Large intestine (tissue), 3 donors: Measurements from ENCODE around the gene RADIL. TPM values are rescaled to one million over a fixed set of nuclear protein-coding genes. Genes with fewer than 3 reads are reported as not detected.

Experiments
- DNase-seq, 2 donors: peaks; one replicate each; pipeline versions ENCODE4 v3.0.0 to v3.0.0-alpha.2; 2013
- H3K27ac ChIP-seq: one replicate; pipeline ENCODE4 v1.5.1; 2013; ENCODE audit warnings: low read length
- H3K27me3 ChIP-seq: 2 replicates; pipeline ENCODE4 v1.6.1; 2013; ENCODE audit warnings: low read length; ENCODE audit not compliant: control insufficient read depth, insufficient read depth
- H3K36me3 ChIP-seq: 2 replicates; pipeline ENCODE4 v1.6.1; 2013; ENCODE audit warnings: low read length; ENCODE audit not compliant: control insufficient read depth, insufficient read depth
- H3K4me1 ChIP-seq: one replicate; pipeline ENCODE4 v1.6.1; 2013; ENCODE audit warnings: low read length; ENCODE audit not compliant: control insufficient read depth, insufficient read depth
- H3K4me3 ChIP-seq: one replicate; pipeline ENCODE4 v1.5.1; 2013; ENCODE audit warnings: low read length
- H3K9me3 ChIP-seq: one replicate; pipeline ENCODE4 v1.6.1; 2013; ENCODE audit warnings: mild to moderate bottlenecking, low read depth, low read length, moderate library complexity; ENCODE audit not compliant: control insufficient read depth
- WGBS: methylation state at CpG from one replicate; pipeline ENCODE4 v1.1.5; 2013; ENCODE audit warnings: low lambda C conversion rate; ENCODE audit not compliant: insufficient coverage; 5-methylcytosine and 5-hydroxymethylcytosine counted together
- polyA plus RNA-seq: library from polyadenylated mRNA; unstranded; fragments of 120-200 nt; gene quantifications from one replicate; pipeline ENCODE4 v1.2.1, GENCODE V29; 2013

The RADIL gene
- polyA plus RNA-seq, 1 donor, result 2.1 TPM

DNA sequence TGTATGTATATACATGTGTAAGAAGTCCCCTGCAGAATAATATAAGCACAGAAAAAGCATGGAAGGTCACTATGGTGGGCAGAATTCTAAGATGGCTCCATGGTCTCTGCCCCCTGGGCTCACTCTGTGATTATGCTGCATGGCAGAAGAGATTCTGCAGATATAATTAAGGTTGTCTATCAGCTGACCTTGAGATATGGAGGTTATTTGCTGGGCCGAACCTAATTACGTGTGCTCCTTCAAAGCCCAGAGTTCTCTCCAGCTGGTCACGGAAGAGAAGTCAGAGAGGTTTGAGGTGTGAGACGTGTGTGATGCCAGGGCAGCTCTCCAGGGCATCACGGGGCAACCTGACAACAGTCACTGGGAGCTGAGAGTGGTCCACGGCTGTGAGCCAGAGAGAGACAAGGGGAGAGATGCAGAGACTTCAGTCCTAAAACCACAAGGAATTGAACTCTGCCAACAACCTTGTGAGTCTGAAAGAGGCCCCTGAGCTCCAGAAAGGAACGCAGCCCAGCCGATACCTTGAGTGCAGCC, 33.2 kb downstream of the RADIL start:
- peaks cover 3% of the 10 kb centered on the region for H3K27me3 ChIP-seq
- peaks cover 2% of the 10 kb centered on the region for H3K9me3 ChIP-seq
- H3K4me1 ChIP-seq, result no peaks in the 10 kb centered on the region
- WGBS, result no CpG with 5 or more reads among the region's 8 CpGs
- DNase-seq, result no peak
- H3K36me3 ChIP-seq, result no peaks in the 10 kb centered on the region
- no peak overlapping the region for H3K4me3 ChIP-seq
- no peak overlapping the region for H3K27ac ChIP-seq

DNA sequence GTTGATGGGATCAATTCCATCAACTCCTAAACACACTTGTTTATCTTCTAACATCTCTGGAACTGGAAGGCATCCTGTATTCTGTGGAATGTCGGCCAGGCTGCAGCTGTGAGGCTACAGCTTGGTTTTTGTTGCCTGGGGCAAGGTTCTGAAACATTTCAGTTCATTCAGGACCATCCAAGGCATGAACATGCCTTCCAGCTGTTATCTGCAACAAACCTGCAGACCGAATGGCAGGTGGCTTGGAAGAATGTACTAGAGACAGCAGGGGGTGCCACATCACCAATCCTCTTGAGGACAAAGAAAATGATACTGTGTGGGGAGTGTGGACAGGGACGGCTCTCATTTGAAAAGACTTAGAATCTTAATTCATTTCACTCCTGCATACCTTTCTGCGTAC, 34.1 kb downstream of the RADIL start:
- Histone ChIP-seq H3K4me1 (no peaks in the 10 kb centered on the region), H3K27me3 (peaks cover 3% of the 10 kb centered on the region), H3K36me3 (no peaks in the 10 kb centered on the region), H3K9me3 (peaks cover 2% of the 10 kb centered on the region), H3K27ac (no peak overlapping the region), H3K4me3 (no peak overlapping the region)
- DNase-seq, result no peak
- 83% methylated on average over 1 of the region's 4 CpGs for WGBS

DNA sequence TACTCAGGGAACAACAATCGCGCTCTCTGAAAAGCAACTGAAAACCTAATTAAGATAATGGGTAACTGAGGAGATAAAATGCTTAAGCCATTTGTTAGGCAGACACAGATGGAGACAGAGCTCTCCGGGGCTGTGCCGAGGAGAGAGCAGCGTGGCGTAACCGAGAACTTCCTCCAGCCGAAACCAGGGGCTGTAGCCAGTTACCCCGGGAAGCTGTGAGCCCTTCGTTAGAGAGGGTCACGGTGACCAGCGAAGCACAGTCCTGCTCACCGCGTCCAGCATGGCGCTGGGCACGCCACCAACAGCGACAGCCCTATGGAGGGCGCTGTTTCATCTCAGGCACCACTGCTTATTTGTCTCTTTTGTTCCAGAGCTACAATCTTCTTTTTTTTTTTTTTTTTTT, 37.8 kb downstream of the RADIL start:
- Histone ChIP-seq H3K27me3 (peaks cover 3% of the 10 kb centered on the region), H3K27ac (no peak overlapping the region), H3K36me3 (no peaks in the 10 kb centered on the region), H3K9me3 (peaks cover 2% of the 10 kb centered on the region), H3K4me3 (no peak overlapping the region), H3K4me1 (no peaks in the 10 kb centered on the region)
- WGBS, result no CpG with 5 or more reads among the region's 18 CpGs
- no peak for DNase-seq

DNA sequence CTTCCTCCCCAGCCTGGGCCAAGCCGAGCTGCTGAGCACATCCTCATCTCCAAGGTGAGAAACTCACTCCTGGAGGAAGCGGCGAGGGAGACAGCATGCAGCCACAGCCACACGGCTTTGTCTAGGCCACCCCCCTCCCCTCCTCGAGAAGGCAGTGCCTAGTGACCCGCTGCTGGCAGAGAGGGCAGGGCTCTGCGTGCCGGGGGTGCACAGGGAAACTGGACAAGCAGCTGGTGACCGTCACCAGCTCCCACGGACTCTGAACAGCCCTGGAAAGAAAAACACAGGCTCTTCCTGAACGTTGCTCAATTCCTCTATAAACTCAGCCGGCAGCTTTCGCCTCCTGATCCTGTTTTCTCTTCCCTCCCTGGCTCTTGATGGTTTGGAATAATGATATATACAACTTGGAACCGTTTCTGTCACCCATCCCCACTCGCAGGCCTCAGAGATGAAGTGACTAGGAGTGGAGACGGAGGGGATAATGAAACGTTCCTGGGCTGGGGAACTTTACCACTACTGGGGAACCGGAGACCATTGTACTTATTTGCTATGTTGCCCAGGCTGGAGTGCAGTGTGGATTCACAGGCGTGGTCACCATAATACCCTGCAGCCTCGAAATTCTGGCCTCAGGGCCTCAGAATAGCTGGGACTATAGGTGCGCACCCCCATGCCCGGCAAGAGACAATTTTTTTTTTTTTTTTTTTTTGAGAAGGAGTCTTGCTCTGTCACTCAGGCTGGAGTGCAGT, 41.0 kb downstream of the RADIL start:
- no peaks in the 10 kb centered on the region for H3K4me1 ChIP-seq
- DNase-seq, result peak in 1 of 2 donors; percentile 30
- H3K9me3 ChIP-seq, result no peaks in the 10 kb centered on the region
- WGBS, result 80% methylated on average over 1 of the region's 22 CpGs
- no peak overlapping the region for H3K4me3 ChIP-seq
- H3K27me3 ChIP-seq, result peaks cover 3% of the 10 kb centered on the region
- no peak overlapping the region for H3K27ac ChIP-seq
- no peaks in the 10 kb centered on the region for H3K36me3 ChIP-seq

DNA sequence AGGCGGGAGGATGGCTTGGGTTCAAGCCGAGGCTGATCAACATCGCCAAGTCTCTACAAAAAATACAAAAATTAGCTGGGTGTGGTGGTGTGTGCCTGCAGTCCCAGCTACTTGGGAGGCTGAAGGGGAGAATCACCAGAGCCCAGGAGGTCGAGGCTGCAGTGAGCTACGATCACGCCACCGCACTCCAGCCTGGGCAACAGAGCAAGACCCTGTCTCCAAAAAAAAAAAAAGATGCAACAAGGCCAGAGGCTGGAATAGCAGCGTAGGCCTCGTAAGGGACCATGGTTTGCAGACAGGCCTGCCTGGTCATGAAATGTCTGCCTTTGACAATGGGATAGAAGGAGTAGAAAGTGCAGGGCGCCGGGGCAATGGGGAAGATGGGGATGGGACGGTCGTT, 41.7 kb downstream of the RADIL start:
- H3K9me3 ChIP-seq, result no peaks in the 10 kb centered on the region
- H3K4me1 ChIP-seq, result no peaks in the 10 kb centered on the region
- no peak overlapping the region for H3K4me3 ChIP-seq
- H3K36me3 ChIP-seq, result no peaks in the 10 kb centered on the region
- DNase-seq, result no peak
- no peak overlapping the region for H3K27ac ChIP-seq
- WGBS, result no CpG with 5 or more reads among the region's 13 CpGs
- peaks cover 3% of the 10 kb centered on the region for H3K27me3 ChIP-seq

DNA sequence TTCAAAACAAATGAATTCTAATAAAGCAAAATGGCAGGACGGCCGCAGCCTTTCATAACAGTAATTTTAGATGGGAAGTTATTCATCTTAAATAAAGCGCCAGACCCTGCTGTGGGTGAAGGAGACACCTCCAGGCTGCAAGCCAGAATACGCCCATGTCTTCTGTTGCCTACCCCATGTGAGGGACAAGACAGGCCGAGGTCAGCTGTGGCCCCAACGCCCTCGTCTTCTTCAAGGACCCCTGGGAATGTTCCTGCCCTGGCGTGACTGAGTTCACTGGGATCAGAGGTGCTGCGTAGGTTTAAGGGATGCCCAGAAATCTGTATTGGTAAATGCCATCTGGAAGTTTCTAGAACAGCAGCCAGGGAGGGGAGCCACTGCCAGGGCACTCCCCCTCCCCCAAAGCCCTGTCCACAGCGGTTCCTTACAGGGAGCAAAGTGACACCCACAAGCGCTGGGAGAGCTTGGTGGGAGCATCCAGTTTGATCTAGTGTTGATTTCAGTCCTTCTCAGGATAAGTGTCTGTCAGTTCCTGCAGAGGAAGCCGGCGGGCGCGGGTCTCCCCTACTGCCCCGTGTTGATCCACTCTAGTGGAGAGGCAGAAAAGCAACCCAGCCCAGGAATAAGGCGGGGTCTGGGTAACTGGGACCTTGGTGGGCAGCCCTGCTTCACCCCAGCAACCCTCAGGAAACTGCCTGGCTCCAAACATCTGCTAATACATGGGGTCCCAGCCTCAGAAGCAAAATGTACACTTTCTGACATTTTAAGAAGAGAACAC, 42.3 kb downstream of the RADIL start:
- 80% methylated on average over 1 of the region's 17 CpGs for WGBS
- H3K36me3 ChIP-seq, result no peaks in the 10 kb centered on the region
- no peaks in the 10 kb centered on the region for H3K4me1 ChIP-seq
- no peak for DNase-seq
- no peak overlapping the region for H3K4me3 ChIP-seq
- H3K27ac ChIP-seq, result no peak overlapping the region
- H3K27me3 ChIP-seq, result peaks cover 2% of the 10 kb centered on the region
- H3K9me3 ChIP-seq, result no peaks in the 10 kb centered on the region

DNA sequence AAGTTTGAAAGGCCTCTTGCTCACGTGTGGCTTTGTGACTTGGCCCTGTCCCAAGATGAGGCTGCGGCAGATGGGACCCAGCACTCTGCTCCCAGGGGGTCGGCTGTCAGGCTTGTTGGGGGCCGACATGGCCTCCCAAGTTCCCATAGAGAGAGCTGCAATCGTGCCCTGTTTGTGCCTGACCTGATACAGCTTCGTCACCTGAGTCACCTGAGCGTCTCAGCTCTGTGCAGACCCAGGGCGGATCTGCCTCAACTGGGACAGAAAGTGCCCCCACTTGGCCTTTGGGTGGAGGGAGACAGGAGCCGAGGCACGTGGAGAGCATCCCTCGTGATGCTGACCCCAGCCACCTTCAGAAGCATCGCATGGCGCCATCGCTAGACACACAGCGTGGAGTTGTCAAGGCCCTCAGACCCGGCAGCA, 43.4 kb downstream of the RADIL start:
- no peak overlapping the region for H3K4me3 ChIP-seq
- H3K9me3 ChIP-seq, result no peaks in the 10 kb centered on the region
- no peak overlapping the region for H3K27ac ChIP-seq
- H3K36me3 ChIP-seq, result no peaks in the 10 kb centered on the region
- DNase-seq, result no peak
- H3K4me1 ChIP-seq, result no peaks in the 10 kb centered on the region
- H3K27me3 ChIP-seq, result no peaks in the 10 kb centered on the region
- no CpG with 5 or more reads among the region's 16 CpGs for WGBS

DNA sequence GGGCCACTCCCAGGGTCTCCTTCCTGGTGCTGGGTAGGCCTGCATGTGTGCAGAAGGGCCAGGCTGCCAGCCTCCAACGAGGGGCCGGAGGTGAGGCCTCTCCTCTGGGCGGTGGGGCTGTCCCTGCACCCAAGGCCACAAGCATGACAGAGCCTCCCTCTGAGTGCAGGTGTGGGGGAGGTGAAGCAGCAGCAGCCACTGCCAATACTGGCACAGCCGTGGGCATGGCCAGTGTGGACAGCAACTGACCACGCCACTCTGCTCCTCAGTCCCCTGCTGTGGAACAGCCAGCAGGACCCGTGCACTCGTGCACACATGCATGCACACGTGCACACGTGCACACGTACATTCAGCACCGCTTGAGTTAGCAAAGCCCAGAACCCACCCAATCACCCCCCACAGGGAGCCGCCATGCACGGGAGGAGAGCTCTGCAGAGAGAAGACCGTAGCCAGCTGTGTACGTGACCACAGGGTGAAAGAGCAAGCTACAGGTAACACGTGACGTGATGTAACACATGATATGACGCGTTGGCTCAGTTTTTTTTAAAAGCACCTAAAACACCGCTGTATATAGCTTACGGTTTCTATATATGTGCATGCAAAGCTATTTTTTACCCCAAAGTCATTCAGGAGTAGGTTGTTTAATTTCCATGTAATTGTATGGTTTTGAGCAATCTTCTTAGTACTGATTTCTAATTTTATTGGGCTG, 44.7 kb downstream of the RADIL start:
- Histone ChIP-seq H3K27ac (no peak overlapping the region), H3K36me3 (no peaks in the 10 kb centered on the region), H3K9me3 (no peaks in the 10 kb centered on the region), H3K4me3 (no peak overlapping the region), H3K27me3 (no peaks in the 10 kb centered on the region), H3K4me1 (no peaks in the 10 kb centered on the region)
- 90% methylated on average over 2 of the region's 21 CpGs for WGBS
- no peak for DNase-seq

DNA sequence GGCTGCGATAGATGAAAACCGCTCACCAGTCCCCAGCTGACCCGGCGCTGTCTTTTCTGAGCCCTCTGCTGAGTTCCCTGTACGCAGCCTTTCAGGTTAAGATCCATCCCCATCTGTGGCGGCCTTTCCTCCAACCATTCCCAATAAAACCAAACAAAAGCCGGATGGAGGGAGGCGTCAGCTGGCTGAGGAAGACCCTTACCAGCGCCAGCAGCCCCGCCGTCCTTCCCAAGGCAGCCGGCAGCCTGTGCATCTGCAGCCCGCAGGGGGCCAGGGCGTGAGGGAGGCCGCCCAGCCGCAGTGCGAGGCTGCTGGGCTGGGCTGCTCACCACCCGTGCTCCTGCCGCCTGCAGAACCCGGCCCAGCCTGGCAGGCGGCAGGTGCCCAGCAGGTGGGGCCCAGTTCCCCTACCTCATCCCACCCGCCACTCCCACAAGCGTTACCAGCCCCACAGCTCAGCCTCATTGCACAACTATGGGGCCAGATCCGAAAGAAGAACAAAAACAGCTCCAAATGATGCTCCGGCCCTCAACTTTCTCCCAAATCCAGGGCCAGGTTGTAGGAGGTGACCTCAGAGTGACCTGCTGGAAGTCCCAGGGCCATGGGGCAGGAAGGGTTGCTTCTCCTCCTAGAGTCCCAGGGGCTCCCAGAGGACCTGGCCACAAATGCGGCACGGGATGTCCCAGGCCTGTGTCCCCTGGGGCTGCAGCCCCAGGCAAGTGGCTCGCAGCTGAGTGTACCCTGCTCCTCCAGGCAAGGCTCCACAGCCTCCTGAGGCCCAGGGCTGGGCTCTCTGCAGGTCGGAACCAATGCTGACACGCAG, 45.5 kb downstream of the RADIL start:
- H3K4me3 ChIP-seq, result no peak overlapping the region
- DNase-seq, result no peak
- H3K36me3 ChIP-seq, result no peaks in the 10 kb centered on the region
- no peaks in the 10 kb centered on the region for H3K27me3 ChIP-seq
- H3K4me1 ChIP-seq, result no peaks in the 10 kb centered on the region
- H3K27ac ChIP-seq, result no peak overlapping the region
- H3K9me3 ChIP-seq, result no peaks in the 10 kb centered on the region
- WGBS, result no CpG with 5 or more reads among the region's 30 CpGs
